Mammary epithelial cell (primary cell): ENCODE measurements around the gene NEK7.

Experiments
- CTCF ChIP-seq, 2 donors: IDR thresholded peaks in 1 of 2; conservative IDR thresholded peaks in 1 of 2; 2 replicates each; pipeline ENCODE4 v1.5.1; 2011 to 2012; ENCODE audit warnings: inconsistent platforms in 2 of 2, low read length in 2 of 2, mild to moderate bottlenecking in 2 of 2, control low read depth in 1 of 2, low read depth in 1 of 2; ENCODE audit not compliant: insufficient read depth in 1 of 2; ENCODE audit errors: extremely low read depth in 1 of 2
- EZH2 ChIP-seq: IDR thresholded peaks from 2 replicates; pipeline ENCODE4 v1.6.1; 2012; ENCODE audit warnings: low read length, inconsistent platforms, borderline replicate concordance

- TF ChIP-seq CTCF (conservative IDR thresholded peaks at IDR 0.05 in 1 of 2, IDR thresholded peaks at IDR 0.05 in 1 of 2; ENCODE audit: extremely low read depth in 1 of 2, insufficient read depth in 1 of 2, low read depth in 1 of 2, low read length in 2 of 2) (no peak), EZH2 (no peak)
These were observed 10.7 kb downstream of the NEK7 start for GRCh38 chr1:198167436-198167934.
